Prostate gland (tissue), 2 donors: ENCODE data around the gene CPA5.

ENCODE experiments used
- CTCF ChIP-seq, 4 experiments: fragments of 200-600 bp in 2 of 4; fragments of 450-650 bp in 2 of 4; sonication (generic) in 2 of 4; IDR thresholded peaks; 1 replicate in 3 of 4; 2 replicates in 1 of 4; pipeline ENCODE4 v1.5.1; 2016 to 2019; ENCODE audit warnings: antibody characterized with exemption in 4 of 4, mild to moderate bottlenecking in 2 of 4, moderate library complexity in 2 of 4
- POLR2A ChIP-seq: fragments of 450-650 bp; IDR thresholded peaks from one replicate; pipeline ENCODE4 v1.6.1; 2016; ENCODE audit warnings: antibody characterized with exemption, mild to moderate bottlenecking
- POLR2AphosphoS5 ChIP-seq: sonication (generic); formaldehyde crosslinking; IDR thresholded peaks from one replicate; pipeline ENCODE4 v1.6.1; 2017; ENCODE audit warnings: antibody characterized with exemption

DNA sequence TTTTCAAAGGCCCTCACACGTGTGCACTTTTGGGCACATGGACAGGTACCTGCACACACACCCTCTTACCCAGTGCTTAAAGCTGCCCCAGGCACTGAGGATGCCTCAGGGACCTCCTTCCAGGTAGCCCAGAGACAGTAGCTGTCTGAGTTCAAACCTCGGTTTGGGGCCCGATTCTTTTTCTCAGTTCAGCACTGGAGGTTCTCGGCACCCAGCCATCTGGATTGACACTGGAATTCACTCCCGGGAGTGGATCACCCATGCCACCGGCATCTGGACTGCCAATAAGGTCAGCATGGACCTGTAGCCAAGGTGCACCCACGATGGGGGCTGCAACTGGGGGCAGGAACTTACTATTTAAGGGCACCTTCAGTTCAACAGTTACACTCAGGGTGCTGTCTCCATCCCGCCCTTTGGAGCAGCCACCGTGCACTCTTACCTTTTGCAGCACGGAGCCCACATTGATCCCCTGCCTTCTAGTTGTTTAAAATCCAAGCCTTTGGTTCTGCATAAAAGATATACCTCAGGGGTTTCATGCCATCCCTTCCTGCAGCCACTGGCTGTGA is 17.7 kb downstream of the CPA5 start:
- TF ChIP-seq POLR2A (no peak), CTCF (IDR thresholded peaks at IDR 0.05) (no peak), POLR2AphosphoS5 (no peak)
